Measurements from ENCODE around the gene FCHSD2. TPM values are rescaled to one million over a fixed set of nuclear protein-coding genes. Genes with fewer than 3 reads are reported as not detected.

Gene FCHSD2
- total and polyA plus RNA-seq, 2 donors from 2014 or later, result 8.0 to 58.7 TPM

DNA sequence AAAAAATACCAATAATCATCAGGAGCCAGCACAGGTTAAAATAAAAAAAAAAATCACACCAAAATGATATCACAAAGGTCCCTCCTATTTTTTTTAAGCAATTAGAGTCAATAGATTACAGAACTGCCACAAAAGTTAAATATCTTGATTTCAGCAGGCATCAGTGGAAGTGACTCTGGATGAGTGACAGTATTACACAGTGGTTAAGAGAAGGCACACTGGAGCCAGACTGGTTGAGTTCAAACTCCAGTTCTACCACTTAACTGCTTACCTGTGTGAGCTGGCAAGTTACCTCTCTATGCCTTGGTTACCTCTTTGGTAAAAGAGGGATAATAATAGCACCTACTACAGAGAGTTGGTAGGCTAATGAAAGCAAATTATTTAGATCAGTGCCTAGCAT, 179.4 kb downstream of the FCHSD2 start:
- FAIRE-seq, result no peak
- no peaks in the 10 kb centered on the region for H3K36me3 ChIP-seq (ENCODE audit: control insufficient read depth in 2 of 3, insufficient read depth in 3 of 3, low read length in 3 of 3)
- no peaks in the 10 kb centered on the region for H3K4me1 ChIP-seq (ENCODE audit: control insufficient read depth in 2 of 3, insufficient read depth in 2 of 3, low read depth in 1 of 3, low read length in 3 of 3)
- no peak overlapping the region for H3K9ac ChIP-seq (ENCODE audit: low read length in 3 of 3)
- H3K27ac ChIP-seq (ENCODE audit: low read depth in 2 of 2, low read length in 2 of 2), result no peak overlapping the region
- no peaks in the 10 kb centered on the region for H3K27me3 ChIP-seq (ENCODE audit: control insufficient read depth, insufficient read depth, low read length)
- no peak for TF ChIP-seq CTCF (IDR thresholded peaks at IDR 0.05; ENCODE audit: borderline replicate concordance, extremely low read depth, insufficient read depth)
- intact Hi-C loops (cut with DNase I), result no loop called here
- H3K4me3 ChIP-seq (ENCODE audit: low read length in 3 of 3), result no peak overlapping the region
- no peaks in the 10 kb centered on the region for H3K9me3 ChIP-seq (ENCODE audit: control insufficient read depth in 2 of 3, insufficient read depth in 1 of 3, low read length in 3 of 3)
- no peak for DNase-seq

- no peaks in the 10 kb centered on the region for H3K4me1 ChIP-seq (ENCODE audit: control insufficient read depth in 2 of 3, insufficient read depth in 2 of 3, low read depth in 1 of 3, low read length in 3 of 3)
- no peak for TF ChIP-seq CTCF (IDR thresholded peaks at IDR 0.05; ENCODE audit: borderline replicate concordance, extremely low read depth, insufficient read depth)
- intact Hi-C loops (cut with DNase I), result no loop called here
- no peaks in the 10 kb centered on the region for H3K27me3 ChIP-seq (ENCODE audit: control insufficient read depth, insufficient read depth, low read length)
- H3K36me3 ChIP-seq (ENCODE audit: control insufficient read depth in 2 of 3, insufficient read depth in 3 of 3, low read length in 3 of 3), result no peaks in the 10 kb centered on the region
- DNase-seq (no peak), FAIRE-seq (no peak)
- no peak overlapping the region for H3K9ac ChIP-seq (ENCODE audit: low read length in 3 of 3)
- H3K4me3 ChIP-seq (ENCODE audit: low read length in 3 of 3), result no peak overlapping the region
- no peaks in the 10 kb centered on the region for H3K9me3 ChIP-seq (ENCODE audit: control insufficient read depth in 2 of 3, insufficient read depth in 1 of 3, low read length in 3 of 3)
- H3K27ac ChIP-seq (ENCODE audit: low read depth in 2 of 2, low read length in 2 of 2), result no peak overlapping the region
These were observed 180.0 kb downstream of the FCHSD2 start for GRCh38 chr11:72962084-72962483.

DNA sequence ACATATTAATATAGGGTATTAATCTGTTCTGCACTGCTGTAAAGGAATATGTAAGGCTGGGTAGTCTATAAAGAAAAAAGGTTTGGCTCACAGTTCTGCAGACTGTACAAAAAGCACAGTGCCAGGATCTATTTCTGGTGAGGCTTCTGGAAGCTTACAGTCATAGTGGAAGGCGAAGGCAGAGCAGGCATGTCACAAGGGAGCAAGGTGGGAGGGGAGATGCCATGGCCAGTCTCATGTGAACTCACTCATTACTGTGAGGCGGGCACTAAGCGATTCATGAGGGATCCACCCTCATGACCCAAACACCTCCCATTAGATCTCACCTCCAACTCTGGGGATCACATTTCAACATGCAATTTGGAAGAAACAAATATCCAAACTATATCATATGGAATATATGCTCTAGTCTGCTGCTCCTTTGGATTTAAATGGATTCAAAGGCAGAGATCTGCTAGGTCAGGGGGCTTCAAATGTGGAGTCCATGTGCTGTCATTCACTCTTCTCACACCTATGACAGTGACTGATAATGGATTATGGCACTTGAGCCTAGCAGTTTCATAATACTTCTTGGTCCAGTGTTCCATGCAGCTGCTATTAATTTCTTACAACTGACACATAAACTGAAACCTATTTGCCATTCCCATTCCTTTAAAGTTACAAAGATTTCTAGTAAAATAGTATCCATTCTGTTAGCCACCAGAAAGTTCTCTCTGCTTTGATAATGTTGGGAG, 182.0 kb downstream of the FCHSD2 start:
- Histone ChIP-seq H3K27me3 (ENCODE audit: control insufficient read depth, insufficient read depth, low read length) (no peaks in the 10 kb centered on the region), H3K4me1 (ENCODE audit: control insufficient read depth in 2 of 3, insufficient read depth in 2 of 3, low read depth in 1 of 3, low read length in 3 of 3) (no peaks in the 10 kb centered on the region), H3K27ac (ENCODE audit: low read depth in 2 of 2, low read length in 2 of 2) (no peak overlapping the region), H3K9me3 (ENCODE audit: control insufficient read depth in 2 of 3, insufficient read depth in 1 of 3, low read length in 3 of 3) (no peaks in the 10 kb centered on the region), H3K4me3 (ENCODE audit: low read length in 3 of 3) (no peak overlapping the region), H3K36me3 (ENCODE audit: control insufficient read depth in 2 of 3, insufficient read depth in 3 of 3, low read length in 3 of 3) (no peaks in the 10 kb centered on the region), H3K9ac (ENCODE audit: low read length in 3 of 3) (no peak overlapping the region)
- intact Hi-C loops (cut with DNase I), result no loop called here
- TF ChIP-seq CTCF (IDR thresholded peaks at IDR 0.05; ENCODE audit: borderline replicate concordance, extremely low read depth, insufficient read depth), result no peak
- DNase-seq (no peak), FAIRE-seq (no peak)

GRCh38 chr11:72958791-72959190, 183.3 kb downstream of the FCHSD2 start:
- H3K36me3 ChIP-seq (ENCODE audit: control insufficient read depth in 2 of 3, insufficient read depth in 3 of 3, low read length in 3 of 3), result no peaks in the 10 kb centered on the region
- H3K9me3 ChIP-seq (ENCODE audit: control insufficient read depth in 2 of 3, insufficient read depth in 1 of 3, low read length in 3 of 3), result no peaks in the 10 kb centered on the region
- no peak for FAIRE-seq
- H3K27ac ChIP-seq (ENCODE audit: low read depth in 2 of 2, low read length in 2 of 2), result no peak overlapping the region
- no peak for DNase-seq
- intact Hi-C loops (cut with DNase I), result no loop called here
- no peak for TF ChIP-seq CTCF (IDR thresholded peaks at IDR 0.05; ENCODE audit: borderline replicate concordance, extremely low read depth, insufficient read depth)
- no peaks in the 10 kb centered on the region for H3K27me3 ChIP-seq (ENCODE audit: control insufficient read depth, insufficient read depth, low read length)
- H3K4me1 ChIP-seq (ENCODE audit: control insufficient read depth in 2 of 3, insufficient read depth in 2 of 3, low read depth in 1 of 3, low read length in 3 of 3), result no peaks in the 10 kb centered on the region
- H3K9ac ChIP-seq (ENCODE audit: low read length in 3 of 3), result no peak overlapping the region
- no peak overlapping the region for H3K4me3 ChIP-seq (ENCODE audit: low read length in 3 of 3)

All from kidney (tissue), 14 donors.